ENCODE measurements around the gene LENG8. TPM values are rescaled to one million over a fixed set of nuclear protein-coding genes. Genes with fewer than 3 reads are reported as not detected.

The LENG8 gene
- total and polyA plus RNA-seq, 2 of the 13 experiments (the other 11 are each of a cell fraction or from before 2014, with no cell fraction given), result 14.3 to 41.9 TPM

DNA sequence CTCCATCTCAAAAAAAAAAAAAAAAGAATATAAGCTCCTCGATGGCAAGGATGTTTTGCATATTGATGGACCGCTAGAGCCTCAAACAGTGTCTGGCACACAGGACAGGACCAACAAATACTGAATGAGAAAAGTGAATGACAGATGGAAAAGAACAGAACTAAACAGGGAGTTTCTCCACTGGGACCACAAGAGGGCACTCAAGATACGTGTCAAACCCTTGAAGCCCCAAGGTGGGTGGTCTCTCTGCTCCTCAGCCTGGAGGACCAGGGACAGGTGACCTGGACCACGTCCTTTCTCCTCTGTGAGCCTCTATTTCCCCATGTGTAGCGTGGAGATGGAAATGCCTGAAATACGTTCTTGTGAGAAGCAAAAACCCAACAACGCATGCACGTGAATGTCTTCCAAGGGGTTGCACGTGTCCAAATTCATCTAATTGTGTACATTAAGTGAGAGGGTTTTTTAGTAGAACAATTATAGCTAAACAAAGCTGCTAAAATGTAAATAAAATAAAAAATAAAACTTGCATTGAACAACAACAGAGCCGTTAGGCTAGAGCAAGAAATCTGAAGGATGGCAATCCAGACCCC, 29.8 kb downstream of the LENG8 start (continued):
- TF ChIP-seq ZBTB3 (CRISPR knock-in tag; IDR thresholded peaks at IDR 0.05; ENCODE audit: borderline replicate concordance, low read depth) (no peak), ZBTB7B (CRISPR knock-in tag; IDR thresholded peaks at IDR 0.05) (0 out of 2 replicates have a peak, but pooled peaks have one; percentile 38), MED8 (CRISPR knock-in tag; IDR thresholded peaks at IDR 0.05; ENCODE audit: insufficient replicate concordance) (no peak), ZBTB40 (IDR thresholded peaks at IDR 0.05) (no peak), ZBTB40 (CRISPR knock-in tag; IDR thresholded peaks at IDR 0.05) (no peak), ZBTB7A (CRISPR knock-in tag; IDR thresholded peaks at IDR 0.05) (no peak)

All from HepG2 (cell line).